SK-N-MC (cell line): ENCODE measurements around the gene TBL1X.

ENCODE experiments used
- DNase-seq: peaks from one replicate; pipeline ENCODE4 v3.0.0-alpha.2; 2011; ENCODE audit warnings: low read depth, low spot score
- H3K27ac ChIP-seq: fragments of 200-600 bp; sonication (generic); 2 replicates; pipeline ENCODE4 v1.5.1; 2016; ENCODE audit warnings: mixed run types
- H3K36me3 ChIP-seq: fragments of 200-600 bp; sonication (generic); 2 replicates; pipeline ENCODE4 v1.6.1; 2017; ENCODE audit warnings: antibody characterized with exemption, low read length, mixed read lengths; ENCODE audit not compliant: insufficient read depth
- H3K4me3 ChIP-seq: fragments of 200-600 bp; sonication (generic); 2 replicates; pipeline ENCODE4 v1.5.1; 2016
- H3K9ac ChIP-seq: fragments of 200-600 bp; sonication (generic); 2 replicates; pipeline ENCODE4 v1.8.0; 2017; ENCODE audit warnings: mixed run types, mixed read lengths; ENCODE audit not compliant: insufficient read length
- H3K9me3 ChIP-seq: fragments of 200-600 bp; sonication (generic); 2 replicates; pipeline ENCODE4 v1.6.1; 2017; ENCODE audit warnings: low read depth, mild to moderate bottlenecking, antibody characterized with exemption, low read length, moderate library complexity, mixed read lengths
- EZH2 ChIP-seq: fragments of 200-600 bp; sonication (generic); IDR thresholded peaks from one replicate; pipeline ENCODE4 v1.6.1; 2017; ENCODE audit warnings: antibody characterized with exemption
- FOXP2 ChIP-seq: optimal IDR thresholded peaks from 2 replicates; pipeline ENCODE3; 2011; ENCODE audit warnings: mild to moderate bottlenecking, moderate library complexity; ENCODE audit not compliant: insufficient read depth; ENCODE audit errors: extremely low read length, control extremely low read depth
- POLR2AphosphoS5 ChIP-seq: IDR thresholded peaks from 2 replicates; pipeline ENCODE4 v1.6.1; 2012; ENCODE audit warnings: mild to moderate bottlenecking, low read depth, low read length, borderline replicate concordance

The TBL1X gene

GRCh38 chrX:9498236-9498635, 33.4 kb downstream of the TBL1X start:
- TF ChIP-seq POLR2AphosphoS5: no peak
- no peak for TF ChIP-seq EZH2
- no peak for TF ChIP-seq FOXP2
- no peak overlapping the region for H3K9ac ChIP-seq
- DNase-seq: no peak
- H3K4me3 ChIP-seq: no peak overlapping the region
- no peaks in the 10 kb centered on the region for H3K9me3 ChIP-seq
- no peak overlapping the region for H3K27ac ChIP-seq
- H3K36me3 ChIP-seq: peaks cover 16% of the 10 kb centered on the region; the same call in 1 of the 2 replicates

- Histone ChIP-seq H3K9me3 (no peaks in the 10 kb centered on the region), H3K36me3 (peaks cover 18% of the 10 kb centered on the region; the same call in 1 of the 2 replicates), H3K9ac (no peak overlapping the region), H3K4me3 (no peak overlapping the region), H3K27ac (no peak overlapping the region)
- TF ChIP-seq FOXP2 (no peak), EZH2 (no peak), POLR2AphosphoS5 (no peak)
- DNase-seq: no peak
Measured at GRCh38 chrX:9500584-9500983, 35.7 kb downstream of the TBL1X start.

- no peak for DNase-seq
- no peak overlapping the region for H3K27ac ChIP-seq
- H3K4me3 ChIP-seq: no peak overlapping the region
- no peak overlapping the region for H3K9ac ChIP-seq
- peaks cover 18% of the 10 kb centered on the region; the same call in 1 of the 2 replicates for H3K36me3 ChIP-seq
- no peaks in the 10 kb centered on the region for H3K9me3 ChIP-seq
- TF ChIP-seq POLR2AphosphoS5 (no peak), EZH2 (no peak), FOXP2 (no peak)
Measured at GRCh38 chrX:9501362-9501761, 36.5 kb downstream of the TBL1X start.

- Histone ChIP-seq H3K36me3 (peaks cover 18% of the 10 kb centered on the region; the same call in 1 of the 2 replicates), H3K4me3 (no peak overlapping the region), H3K27ac (no peak overlapping the region), H3K9ac (no peak overlapping the region), H3K9me3 (no peaks in the 10 kb centered on the region)
- no peak for DNase-seq
- TF ChIP-seq POLR2AphosphoS5 (no peak), FOXP2 (no peak)
Measured at GRCh38 chrX:9503261-9503660, 38.4 kb downstream of the TBL1X start.

GRCh38 chrX:9510366-9510765, 45.5 kb downstream of the TBL1X start:
- Histone ChIP-seq H3K9ac (no peak overlapping the region), H3K36me3 (no peaks in the 10 kb centered on the region; the same call in 1 of the 2 replicates), H3K9me3 (no peaks in the 10 kb centered on the region), H3K27ac (no peak overlapping the region), H3K4me3 (no peak overlapping the region)
- no peak for TF ChIP-seq FOXP2
- TF ChIP-seq POLR2AphosphoS5: no peak
- TF ChIP-seq EZH2: no peak
- DNase-seq: no peak

- H3K9me3 ChIP-seq: no peaks in the 10 kb centered on the region
- no peak overlapping the region for H3K27ac ChIP-seq
- H3K9ac ChIP-seq: no peak overlapping the region
- DNase-seq: no peak
- no peak for TF ChIP-seq EZH2
- no peak for TF ChIP-seq FOXP2
- TF ChIP-seq POLR2AphosphoS5: no peak
- no peaks in the 10 kb centered on the region; the same call in 1 of the 2 replicates for H3K36me3 ChIP-seq
- no peak overlapping the region for H3K4me3 ChIP-seq
Measured at GRCh38 chrX:9510980-9511379, 46.1 kb downstream of the TBL1X start.

- DNase-seq: no peak
- H3K9me3 ChIP-seq: no peaks in the 10 kb centered on the region
- TF ChIP-seq EZH2 (no peak), POLR2AphosphoS5 (no peak), FOXP2 (no peak)
- no peak overlapping the region for H3K27ac ChIP-seq
- H3K9ac ChIP-seq: no peak overlapping the region
- no peak overlapping the region for H3K4me3 ChIP-seq
- no peaks in the 10 kb centered on the region for H3K36me3 ChIP-seq
Measured at GRCh38 chrX:9515489-9515888, 50.6 kb downstream of the TBL1X start.

GRCh38 chrX:9515973-9516538, 51.2 kb downstream of the TBL1X start:
- Histone ChIP-seq H3K9me3 (no peaks in the 10 kb centered on the region), H3K27ac (no peak overlapping the region), H3K36me3 (no peaks in the 10 kb centered on the region), H3K9ac (no peak overlapping the region), H3K4me3 (no peak overlapping the region)
- TF ChIP-seq POLR2AphosphoS5 (no peak), FOXP2 (no peak), EZH2 (no peak)
- DNase-seq: no peak

- Histone ChIP-seq H3K9me3 (no peaks in the 10 kb centered on the region), H3K9ac (no peak overlapping the region)
- DNase-seq: no peak
Measured at GRCh38 chrX:9516635-9517034, 51.8 kb downstream of the TBL1X start.

More at GRCh38 chrX:9516635-9517034, 51.8 kb downstream of the TBL1X start:
- Histone ChIP-seq H3K4me3 (no peak overlapping the region), H3K27ac (no peak overlapping the region), H3K36me3 (no peaks in the 10 kb centered on the region)
- TF ChIP-seq EZH2: no peak
- no peak for TF ChIP-seq POLR2AphosphoS5
- TF ChIP-seq FOXP2: no peak
